Activated CD4-positive, CD25-positive, alpha-beta regulatory T cell (primary cell): ENCODE data around the gene WDFY4.
"Not testable (repeated sequence)": the region's sequence is repeated elsewhere in the genome, so short reads cannot be mapped to it uniquely, and the experiment has no call there.

ENCODE experiments used
- DNase-seq, 4 experiments: peaks; one replicate each; lab custom pipeline; 2025; lab: John Stamatoyannopoulos, UW

WDFY4 gene, protein sequence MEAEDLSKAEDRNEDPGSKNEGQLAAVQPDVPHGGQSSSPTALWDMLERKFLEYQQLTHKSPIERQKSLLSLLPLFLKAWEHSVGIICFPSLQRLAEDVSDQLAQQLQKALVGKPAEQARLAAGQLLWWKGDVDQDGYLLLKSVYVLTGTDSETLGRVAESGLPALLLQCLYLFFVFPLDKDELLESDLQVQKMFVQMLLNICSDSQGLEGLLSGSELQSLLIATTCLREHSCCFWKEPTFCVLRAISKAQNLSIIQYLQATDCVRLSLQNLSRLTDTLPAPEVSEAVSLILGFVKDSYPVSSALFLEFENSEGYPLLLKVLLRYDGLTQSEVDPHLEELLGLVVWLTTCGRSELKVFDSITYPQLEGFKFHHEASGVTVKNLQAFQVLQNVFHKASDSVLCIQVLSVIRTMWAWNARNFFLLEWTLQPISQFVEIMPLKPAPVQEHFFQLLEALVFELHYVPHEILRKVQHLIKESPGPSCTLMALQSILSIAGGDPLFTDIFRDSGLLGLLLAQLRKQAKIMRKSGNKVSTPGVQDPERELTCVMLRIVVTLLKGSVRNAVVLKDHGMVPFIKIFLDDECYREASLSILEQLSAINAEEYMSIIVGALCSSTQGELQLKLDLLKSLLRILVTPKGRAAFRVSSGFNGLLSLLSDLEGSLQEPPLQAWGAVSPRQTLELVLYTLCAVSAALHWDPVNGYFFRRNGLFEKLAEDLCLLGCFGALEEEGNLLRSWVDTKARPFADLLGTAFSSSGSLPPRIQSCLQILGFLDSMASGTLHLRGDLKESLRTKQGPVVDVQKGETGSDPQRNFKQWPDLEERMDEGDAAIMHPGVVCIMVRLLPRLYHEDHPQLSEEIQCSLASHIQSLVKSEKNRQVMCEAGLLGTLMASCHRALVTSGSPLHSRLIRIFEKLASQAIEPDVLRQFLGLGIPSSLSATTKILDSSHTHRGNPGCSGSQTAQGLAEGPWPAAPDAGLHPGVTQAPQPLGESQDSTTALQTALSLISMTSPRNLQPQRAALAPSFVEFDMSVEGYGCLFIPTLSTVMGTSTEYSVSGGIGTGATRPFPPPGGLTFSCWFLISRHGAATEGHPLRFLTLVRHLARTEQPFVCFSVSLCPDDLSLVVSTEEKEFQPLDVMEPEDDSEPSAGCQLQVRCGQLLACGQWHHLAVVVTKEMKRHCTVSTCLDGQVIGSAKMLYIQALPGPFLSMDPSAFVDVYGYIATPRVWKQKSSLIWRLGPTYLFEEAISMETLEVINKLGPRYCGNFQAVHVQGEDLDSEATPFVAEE (N-terminal part only)

DNA sequence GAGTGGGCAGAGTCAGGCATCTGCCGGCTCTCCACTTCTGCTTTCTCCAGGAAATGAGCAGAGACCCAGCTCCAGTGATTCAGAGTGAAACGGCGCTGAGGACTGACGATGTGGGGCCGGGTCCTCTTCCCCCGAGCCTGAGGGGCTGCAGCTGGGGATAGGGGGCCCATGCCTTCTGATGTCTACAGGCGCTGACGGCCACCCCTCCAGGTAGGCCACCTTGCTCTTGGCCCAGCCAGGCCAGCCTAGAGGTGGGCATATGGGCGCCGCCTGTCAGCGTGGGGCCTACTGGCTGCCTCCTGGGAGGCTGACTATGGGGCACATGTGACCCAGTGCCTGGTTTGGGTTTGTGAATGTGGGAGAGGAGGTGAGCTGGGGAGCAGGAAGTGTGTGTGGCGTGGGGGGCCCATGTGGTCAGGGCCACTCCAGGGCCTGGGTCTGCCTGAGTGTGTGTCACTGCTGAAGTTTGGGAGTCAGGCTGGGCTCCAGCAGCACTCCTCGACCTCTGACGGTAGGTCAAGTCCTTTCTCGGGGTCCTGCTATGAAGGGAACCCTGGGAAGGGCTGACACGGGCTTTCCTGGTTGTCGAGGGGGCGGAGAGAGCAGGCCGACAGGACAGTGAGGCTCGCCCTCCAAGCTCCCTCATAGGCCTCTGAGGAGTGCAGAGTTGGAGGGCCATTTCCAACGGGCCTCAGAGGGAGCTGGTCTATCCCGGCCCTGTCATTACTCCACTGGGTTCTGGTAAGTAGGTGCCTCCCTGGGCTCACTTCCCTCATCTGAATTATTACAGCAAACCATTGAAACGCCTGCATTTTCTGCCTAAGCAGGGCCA is at the start of gene WDFY4:
WDFY4 (plus strand) TSS at position 82 of the 832 bp plus-strand sequence. CDS start 24,860 bp downstream, outside the sequence.
- no peak for DNase-seq

DNA sequence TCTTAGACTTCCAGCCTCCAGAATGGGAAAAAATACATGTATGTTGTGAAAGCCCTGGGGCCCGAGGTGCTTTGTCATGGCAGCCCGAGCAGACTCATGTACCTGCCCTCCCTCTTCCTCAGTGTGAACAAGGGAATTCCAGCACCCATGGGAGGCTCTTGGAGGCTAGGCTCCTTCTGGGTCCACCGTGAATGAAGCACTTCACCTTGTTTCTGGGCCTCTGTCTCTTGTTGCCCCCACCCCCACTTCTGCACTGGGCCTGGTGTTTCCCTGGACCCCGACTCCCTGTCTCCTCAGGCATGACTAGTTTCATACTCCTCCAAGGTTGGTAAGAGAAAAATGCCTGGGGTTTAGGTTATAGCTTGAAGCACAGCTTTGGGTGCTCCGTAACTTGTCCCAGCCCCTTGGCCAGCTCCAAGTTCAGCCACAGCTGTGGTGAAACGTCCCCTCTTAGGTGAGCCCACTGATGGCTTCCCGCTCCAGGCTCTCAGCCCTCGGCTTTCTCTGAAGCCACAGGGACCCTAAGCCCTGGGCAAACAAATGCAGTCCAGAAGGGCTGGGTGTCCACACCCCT is 49.6 kb upstream of the WDFY4 start:
- DNase-seq = no peak

DNA sequence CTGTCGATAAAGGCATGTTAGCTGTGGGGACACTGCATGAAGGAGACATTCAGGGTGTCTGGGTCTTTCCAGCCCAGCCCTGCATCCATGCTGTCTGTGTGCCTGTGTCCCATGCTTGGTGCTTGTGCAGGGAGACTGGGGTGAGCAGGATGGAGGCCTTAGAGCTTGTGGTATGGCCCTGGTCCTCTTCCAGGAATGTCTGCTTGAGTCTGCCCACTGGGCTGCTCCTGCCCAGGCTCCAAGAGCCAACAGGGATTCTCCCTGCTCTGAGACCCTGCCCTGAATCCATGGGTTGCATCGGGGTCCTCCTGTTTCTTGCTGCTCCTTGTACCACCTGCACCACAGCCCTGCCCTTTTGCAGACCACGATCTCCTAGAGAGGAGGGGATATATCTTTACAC is 48.4 kb upstream of the WDFY4 start:
- DNase-seq = no peak

DNA sequence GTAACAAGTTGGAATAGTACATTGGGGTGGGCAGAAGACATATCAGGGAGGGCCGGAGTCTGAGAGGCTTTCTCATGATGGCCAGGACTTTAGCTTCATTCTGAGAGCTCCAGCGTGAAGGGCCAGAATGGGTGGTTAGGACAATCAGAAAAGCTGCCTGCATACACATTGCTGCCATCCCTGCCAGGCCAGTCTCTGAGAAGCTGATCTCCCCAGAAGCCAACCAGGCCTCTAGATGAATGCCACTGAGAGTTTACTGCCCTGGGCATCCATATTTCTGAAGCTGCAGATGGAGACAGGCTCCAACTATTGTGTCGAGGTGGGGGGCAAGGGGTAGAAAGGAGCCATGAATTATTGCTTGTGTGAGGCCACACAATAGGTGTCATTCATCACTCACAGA is 47.8 kb upstream of the WDFY4 start:
- no peak for DNase-seq

DNA sequence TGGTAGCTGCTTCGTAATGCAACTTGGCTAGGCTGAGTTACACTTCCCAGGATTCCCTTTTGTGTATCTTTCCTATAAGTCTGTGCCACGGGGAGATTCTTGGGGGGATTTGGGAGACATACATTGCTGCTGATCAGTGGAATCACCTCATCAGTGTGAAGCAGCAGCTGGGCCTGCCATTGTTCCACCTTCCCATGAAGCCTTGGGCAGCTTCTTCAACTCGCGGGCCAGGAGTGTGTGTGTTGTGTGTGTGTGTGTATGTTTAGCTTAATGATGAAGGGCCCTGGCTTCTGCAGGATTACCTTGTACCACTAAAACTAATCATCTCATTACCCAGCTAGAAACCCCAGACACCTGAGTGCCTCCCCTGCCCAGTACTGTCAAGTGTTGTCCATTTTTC is 46.5 kb upstream of the WDFY4 start:
- DNase-seq = no peak

DNA sequence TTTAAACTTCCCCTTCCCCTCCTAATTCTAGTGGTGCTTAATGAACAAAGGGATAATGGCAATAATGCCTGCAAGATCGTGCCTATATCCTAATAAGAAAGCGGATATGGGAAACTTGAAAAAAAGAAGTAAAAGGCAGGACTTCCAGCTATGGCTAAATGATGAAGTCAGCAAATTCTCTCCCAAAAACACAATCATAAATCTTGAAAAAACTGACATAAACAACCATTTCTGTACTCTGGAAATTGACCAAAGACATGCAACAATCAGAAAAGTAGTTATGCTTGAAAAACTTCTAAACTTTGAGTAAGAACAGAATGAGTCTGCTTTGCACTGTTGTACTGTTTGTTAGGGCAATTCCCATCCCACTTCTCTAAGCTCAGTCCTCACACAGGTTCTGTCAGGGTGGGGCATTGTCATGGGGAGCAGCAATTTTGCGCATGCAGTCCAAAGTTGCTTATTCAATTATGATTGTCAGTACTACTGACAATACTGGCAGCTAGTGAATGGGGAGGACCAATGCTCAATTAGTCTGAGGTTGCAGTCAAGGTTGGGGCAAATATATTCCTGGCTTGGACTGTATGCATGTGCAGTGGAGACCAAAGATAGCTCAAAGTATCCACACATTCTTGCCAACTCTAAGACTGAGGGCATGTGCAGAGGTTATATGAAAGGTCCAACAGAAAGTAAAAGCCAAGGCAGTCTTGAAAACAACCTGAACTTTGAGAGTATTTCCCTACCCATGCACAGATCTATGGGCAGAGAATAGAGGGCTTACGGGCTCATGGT is 45.7 kb upstream of the WDFY4 start:
- DNase-seq = no peak

DNA sequence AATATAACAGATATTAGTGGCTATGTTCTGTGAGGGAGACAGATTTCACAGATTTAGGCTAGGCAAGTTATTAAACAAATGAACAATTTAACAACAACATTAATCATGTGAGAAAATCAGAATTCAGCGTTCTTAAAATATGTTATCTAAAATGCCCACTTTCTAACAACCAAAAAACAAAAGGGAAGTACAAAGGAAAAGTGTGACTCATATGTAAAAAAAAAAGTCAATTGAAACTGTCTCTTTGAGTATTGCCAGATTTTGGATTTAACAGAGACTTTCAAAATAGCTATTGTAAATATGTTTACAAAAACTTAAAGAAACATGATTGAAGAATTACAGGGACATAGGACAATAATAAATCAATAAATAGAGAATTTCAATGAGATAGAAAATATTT is 45.0 kb upstream of the WDFY4 start:
- DNase-seq = no peak

DNA sequence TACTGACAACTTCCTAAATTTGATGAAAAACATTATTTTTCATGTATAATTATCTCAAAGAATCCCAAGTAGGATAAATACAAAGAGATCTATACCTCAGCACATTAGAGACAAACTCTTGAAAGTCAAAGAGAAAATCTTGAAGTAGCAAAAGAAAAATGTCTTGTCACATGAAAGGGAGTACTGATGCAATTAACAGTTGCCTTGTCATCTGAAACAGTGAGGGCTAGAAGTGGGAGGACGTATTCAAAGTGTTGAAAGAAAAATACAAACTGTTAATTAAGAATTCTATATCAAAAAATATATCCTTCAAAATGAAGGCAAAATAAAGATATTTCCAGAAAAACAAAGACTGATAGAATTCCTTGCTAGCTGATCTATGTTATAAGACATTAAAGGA is 44.3 kb upstream of the WDFY4 start:
- DNase-seq = no peak

DNA sequence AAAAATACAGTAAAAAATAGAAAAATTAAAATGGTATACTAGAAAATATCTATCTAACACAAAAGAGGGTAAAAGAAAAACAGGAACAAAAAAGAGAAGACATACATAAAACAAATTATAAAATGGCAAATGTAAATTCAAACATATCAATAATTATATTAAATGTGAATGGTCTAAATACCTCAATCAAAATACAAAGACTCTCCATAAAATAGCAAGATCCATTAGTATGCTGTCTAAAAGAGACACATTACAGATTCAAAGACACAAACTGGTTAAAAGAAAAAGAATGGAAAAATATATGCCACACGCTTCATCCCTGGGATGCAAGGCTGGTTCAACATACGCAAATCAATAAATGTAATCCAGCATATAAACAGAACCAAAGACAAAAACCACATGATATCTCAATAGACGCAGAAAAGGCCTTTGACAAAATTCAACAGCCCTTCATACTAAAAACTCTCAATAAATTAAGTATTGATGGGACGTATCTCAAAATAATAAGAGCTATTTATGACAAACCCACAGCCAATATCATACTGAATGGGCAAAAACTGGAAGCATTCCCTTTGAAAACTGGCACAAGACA is 43.5 kb upstream of the WDFY4 start:
- not testable (repeated sequence) for DNase-seq

DNA sequence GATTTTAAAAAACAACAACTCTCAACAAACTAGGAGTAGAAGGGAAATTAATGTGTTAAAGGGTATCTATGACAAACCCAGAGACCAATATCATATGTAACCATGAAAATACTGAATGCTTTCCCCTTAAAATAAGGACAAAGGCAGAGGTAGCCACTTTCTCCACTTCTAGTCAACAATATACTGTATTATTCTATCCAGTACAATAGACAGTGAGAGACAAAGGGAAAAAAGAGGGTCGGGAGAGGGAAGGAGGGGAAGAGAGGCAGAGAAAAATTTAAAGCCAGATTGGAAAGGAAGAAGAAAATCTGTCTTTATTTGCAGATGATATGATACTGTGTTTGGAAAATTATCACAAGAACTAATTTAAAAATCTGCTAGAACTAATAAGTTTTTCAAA is 39.1 kb upstream of the WDFY4 start:
- no peak for DNase-seq

DNA sequence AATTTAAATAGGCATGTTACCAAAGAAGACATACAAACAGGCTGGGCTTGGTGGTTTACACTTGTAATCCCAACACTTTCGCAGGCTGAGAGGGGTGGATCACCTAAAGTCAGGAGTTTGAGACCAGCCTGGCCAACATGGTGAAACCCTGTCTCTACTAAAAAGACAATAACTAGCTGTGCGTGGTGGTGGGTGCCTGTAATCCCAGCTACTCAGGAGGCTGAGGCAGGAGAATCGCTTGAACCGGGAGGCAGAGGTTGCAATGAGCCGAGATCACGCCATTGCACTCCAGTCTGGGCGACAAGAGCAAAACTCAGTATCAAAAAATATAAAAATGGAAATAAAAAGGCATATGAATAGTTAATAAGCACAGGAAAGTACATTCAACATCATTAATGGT is 37.6 kb upstream of the WDFY4 start:
- DNase-seq = not testable (repeated sequence)

DNA sequence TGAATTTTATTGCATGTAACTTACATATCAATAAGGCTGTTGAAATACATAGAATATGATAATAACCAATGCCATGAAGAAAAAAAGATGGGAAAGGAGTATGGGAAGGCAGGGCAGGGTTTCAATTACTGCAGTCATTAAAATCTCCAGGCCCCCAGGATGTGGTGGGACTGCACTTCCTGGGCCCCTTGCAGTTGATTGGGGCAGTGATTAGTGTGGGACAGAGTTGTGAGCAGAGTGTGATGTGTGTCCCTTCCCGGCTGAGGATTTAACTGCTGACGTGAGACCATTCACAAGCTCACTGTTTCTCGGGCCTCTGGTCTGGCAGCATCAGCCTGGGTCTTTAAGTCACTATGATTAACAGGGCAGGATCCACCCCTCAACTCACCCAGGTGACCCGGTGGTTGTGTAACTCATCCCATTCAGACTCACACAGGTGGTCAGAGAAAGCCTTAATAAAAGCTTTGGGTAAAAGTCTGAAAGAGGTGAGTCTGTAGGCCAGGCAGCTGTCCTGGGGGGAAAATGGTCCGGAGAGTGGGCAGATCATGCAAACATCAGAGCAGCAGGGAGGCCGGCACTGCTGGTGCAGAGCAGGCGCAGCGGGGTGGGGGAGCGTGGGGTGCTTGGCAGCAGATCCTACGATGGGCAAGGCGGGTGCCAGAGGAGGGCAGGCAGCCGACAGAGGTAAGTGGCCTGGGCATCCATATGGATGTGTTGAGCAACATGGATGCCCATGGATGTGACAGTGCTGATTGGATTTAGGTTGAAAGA is 36.3 kb upstream of the WDFY4 start:
- DNase-seq = no peak

DNA sequence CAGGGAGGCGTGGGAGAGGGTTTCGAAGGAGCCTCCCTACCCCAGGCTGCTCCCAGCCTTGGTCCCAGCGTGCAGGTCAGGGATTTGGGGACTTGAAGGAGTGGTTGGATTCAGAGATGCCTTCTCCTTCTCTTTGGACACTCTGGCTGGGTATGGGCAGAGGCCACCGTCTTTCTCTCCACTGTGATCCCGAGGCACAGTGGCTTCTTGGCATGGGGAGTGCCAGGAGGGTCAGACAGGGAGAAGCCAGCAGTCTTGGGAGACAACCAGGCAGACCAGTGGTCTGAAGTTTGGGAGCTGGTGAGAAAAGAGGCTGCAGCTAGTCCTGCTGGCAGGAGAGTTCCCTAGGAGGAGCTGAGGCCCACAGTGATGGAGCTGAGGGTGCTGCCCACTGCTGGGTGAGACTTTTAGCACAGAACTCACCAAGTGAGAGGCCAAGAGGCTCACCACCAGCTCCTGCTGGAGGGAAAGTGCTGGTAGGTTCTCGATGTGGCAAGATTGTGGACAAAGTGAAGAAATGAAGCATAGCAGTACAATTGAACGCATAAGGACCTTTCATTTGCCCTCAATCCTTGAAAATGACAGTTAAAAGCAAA is 35.2 kb upstream of the WDFY4 start:
- DNase-seq = no peak

DNA sequence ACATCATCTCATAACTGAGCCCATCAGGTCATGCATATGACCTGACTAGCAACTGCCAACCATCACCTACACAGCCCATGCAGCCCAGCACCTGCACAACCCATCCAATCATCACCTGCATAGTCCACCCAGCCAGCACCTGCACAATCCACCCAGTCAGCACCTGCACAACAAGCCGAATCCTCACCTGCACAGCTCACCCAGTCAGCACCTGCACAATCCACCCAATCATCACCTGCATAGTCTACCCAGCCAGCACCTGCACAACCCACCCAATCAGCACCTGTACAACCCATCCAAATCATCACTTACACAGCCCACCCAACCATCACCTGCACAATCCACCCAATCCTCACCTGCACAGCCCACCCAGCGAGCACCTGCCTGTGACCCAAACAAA is 33.4 kb upstream of the WDFY4 start:
- no peak for DNase-seq

DNA sequence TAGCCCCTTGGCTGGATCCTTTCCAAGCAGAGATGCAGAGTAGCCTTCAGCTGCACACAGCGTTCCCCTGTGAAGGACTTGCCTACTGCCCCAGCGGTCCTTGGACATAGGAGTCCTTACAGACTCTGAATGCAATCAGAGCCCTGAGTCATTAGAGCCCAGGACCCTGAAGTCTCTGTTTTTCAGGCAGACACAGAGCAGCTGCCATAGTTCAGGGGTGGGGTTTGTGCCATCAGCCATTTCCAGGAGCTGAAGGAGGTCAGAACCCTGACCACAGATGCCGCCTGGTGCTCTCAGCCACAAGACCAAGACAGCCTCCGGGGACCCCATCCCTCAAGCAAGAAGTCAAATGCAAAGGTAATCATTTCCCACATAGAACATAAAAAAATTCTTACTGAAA is 32.8 kb upstream of the WDFY4 start:
- no peak for DNase-seq

DNA sequence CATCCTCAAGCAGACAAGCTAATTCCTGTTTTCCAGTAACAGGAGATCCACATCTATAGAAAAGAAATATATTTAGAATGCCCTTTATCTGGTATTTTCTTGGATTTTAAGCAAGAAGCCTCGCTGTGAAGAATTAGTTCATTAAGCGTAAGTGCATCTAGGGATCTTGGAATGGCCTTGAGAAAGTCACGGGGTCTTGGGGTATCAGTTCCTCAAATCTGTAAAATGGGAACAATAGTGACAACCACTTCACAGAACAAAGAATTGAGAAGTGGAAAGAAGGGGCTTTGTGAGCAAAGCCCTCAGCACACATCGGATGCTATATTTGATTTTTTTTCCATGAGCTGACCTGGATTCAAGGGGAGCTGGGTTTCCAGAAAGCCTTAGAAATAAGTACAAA is 32.3 kb upstream of the WDFY4 start:
- no peak for DNase-seq

DNA sequence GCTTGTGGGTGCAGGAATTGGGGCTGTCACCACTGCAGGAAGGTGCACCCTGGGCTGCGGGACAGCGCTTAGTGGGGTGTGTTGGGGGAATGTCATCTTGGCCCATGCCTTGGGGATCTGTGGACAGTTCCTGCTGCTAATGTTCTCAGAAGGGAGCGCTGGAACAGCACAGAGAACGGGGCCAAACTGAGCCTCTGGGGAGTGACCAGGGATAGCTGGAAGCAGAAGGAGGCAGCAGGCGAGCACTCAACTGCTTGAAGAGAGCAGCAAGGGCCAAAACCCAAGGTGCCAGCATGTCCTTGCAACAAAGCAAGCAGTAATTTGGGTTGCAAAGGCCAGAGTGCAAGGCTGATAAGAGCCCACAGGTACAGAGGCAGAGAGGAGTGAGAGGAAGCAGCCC is 31.3 kb upstream of the WDFY4 start:
- DNase-seq = no peak

DNA sequence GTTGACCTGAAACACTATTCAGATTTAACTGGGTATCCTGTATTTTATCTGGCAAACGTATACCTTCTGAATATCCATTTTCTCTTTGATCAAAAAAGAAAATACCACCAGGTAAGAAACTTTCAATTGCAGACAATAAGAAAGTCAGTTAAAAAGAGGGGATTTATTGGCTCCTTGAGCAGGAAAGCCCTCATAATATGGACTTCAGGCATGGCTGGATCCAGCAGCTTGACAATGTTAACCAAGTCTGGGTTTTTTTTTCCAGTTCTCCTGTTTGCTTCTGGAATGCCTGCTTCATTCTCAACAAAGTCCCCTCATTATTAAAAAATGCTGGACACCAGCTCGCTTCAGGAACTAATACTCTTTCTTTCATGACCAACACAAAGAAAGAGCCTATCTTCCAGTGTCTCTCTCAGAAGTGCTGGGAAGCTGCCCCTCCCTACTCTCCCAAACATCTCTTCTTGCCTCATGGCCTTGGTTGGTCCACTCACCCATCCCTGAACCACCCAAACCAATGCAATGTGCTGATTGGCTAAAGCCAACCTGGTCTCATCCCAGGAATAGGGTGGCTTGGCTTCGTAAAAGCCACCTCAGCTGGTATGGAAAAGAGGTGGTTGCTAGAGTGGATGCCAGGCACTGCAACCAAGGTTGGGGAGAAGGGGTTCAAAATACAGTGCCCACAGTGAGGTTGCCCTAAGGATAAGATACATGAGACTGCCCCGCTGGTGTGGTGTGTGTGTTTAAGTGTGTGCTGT is 30.6 kb upstream of the WDFY4 start:
- no peak for DNase-seq
